Measurements from ENCODE around the gene MAPK14.
A peak's percentile ranks its signal among the peaks of the same experiment; 100 is the strongest.

The MAPK14 gene

GRCh38 chr6:36114798-36115408 is 87.3 kb downstream of the MAPK14 start:
- no peak overlapping the region for H3K4me3 ChIP-seq (replicated peaks; ENCODE audit: insufficient read depth, low read length)
- TF ChIP-seq POLR2AphosphoS5 (IDR thresholded peaks at IDR 0.05; ENCODE audit: low read depth) (no peak), SPI1 (IDR thresholded peaks at IDR 0.05; ENCODE audit: borderline replicate concordance, low read depth) (no peak; the same call in 1 of the 2 replicates), GABPA (IDR thresholded peaks at IDR 0.05; ENCODE audit: low read depth) (no peak), REST (IDR thresholded peaks at IDR 0.05; ENCODE audit: insufficient replicate concordance, low read depth) (no peak), CTCF (IDR thresholded peaks at IDR 0.05; ENCODE audit: insufficient read depth, low read length) (no peak)
- peak overlapping the region; percentile 75 for H3K27ac ChIP-seq (replicated peaks)
- no peaks in the 10 kb centered on the region for H3K27me3 ChIP-seq (ENCODE audit: insufficient read depth, poor library complexity, severe bottlenecking)
- DNase-seq (ENCODE audit: low read depth in 1 of 2, low spot score in 1 of 2): peak in 1 of 2 experiments; percentile 73

- DNase-seq (ENCODE audit: low read depth in 1 of 2, low spot score in 1 of 2): no peak
- TF ChIP-seq CTCF (IDR thresholded peaks at IDR 0.05; ENCODE audit: insufficient read depth, low read length) (no peak), GABPA (IDR thresholded peaks at IDR 0.05; ENCODE audit: low read depth) (no peak), REST (IDR thresholded peaks at IDR 0.05; ENCODE audit: insufficient replicate concordance, low read depth) (no peak), SPI1 (IDR thresholded peaks at IDR 0.05; ENCODE audit: borderline replicate concordance, low read depth) (no peak), POLR2AphosphoS5 (IDR thresholded peaks at IDR 0.05; ENCODE audit: low read depth) (no peak; the same call in 1 of the 2 replicates)
- Histone ChIP-seq H3K27me3 (ENCODE audit: insufficient read depth, poor library complexity, severe bottlenecking) (no peaks in the 10 kb centered on the region), H3K4me3 (replicated peaks; ENCODE audit: insufficient read depth, low read length) (no peak overlapping the region), H3K27ac (replicated peaks) (peak overlapping the region; percentile 75)
These were observed 87.8 kb downstream of the MAPK14 start for GRCh38 chr6:36115412-36115811.

GRCh38 chr6:36116066-36116864 is 88.7 kb downstream of the MAPK14 start:
- no peak for DNase-seq (ENCODE audit: low read depth in 1 of 2, low spot score in 1 of 2)
- no peak for TF ChIP-seq REST (IDR thresholded peaks at IDR 0.05; ENCODE audit: insufficient replicate concordance, low read depth)
- TF ChIP-seq GABPA (IDR thresholded peaks at IDR 0.05; ENCODE audit: low read depth): no peak
- no peak for TF ChIP-seq CTCF (IDR thresholded peaks at IDR 0.05; ENCODE audit: insufficient read depth, low read length)
- no peak for TF ChIP-seq SPI1 (IDR thresholded peaks at IDR 0.05; ENCODE audit: borderline replicate concordance, low read depth)
- no peak for TF ChIP-seq POLR2AphosphoS5 (IDR thresholded peaks at IDR 0.05; ENCODE audit: low read depth)
- H3K4me3 ChIP-seq (replicated peaks; ENCODE audit: insufficient read depth, low read length): no peak overlapping the region
- H3K27me3 ChIP-seq (ENCODE audit: insufficient read depth, poor library complexity, severe bottlenecking): no peaks in the 10 kb centered on the region
- H3K27ac ChIP-seq (replicated peaks): 0 out of 2 replicates have a peak overlapping the region, but pooled peaks have one; percentile 14
